ENCODE measurements around the gene CSN1S1.
A peak's percentile ranks its signal among the peaks of the same experiment; 100 is the strongest.
"Not testable (repeated sequence)": the region's sequence is repeated elsewhere in the genome, so short reads cannot be mapped to it uniquely, and the experiment has no call there.

CSN1S1 gene

GRCh38 chr4:69930768-69931167 is at the start of gene CSN1S1:
Gene CSN1S1 (plus strand): TSS chr4:69931068. CDS start chr4:69932556, 1,488 bp downstream.
- no peak for DNase-seq (ENCODE audit: low spot score)

GRCh38 chr4:69881173-69881773 is 49.6 kb upstream of the CSN1S1 start:
- peak; percentile 55 for DNase-seq (ENCODE audit: low spot score)

GRCh38 chr4:69882150-69882549 is 48.7 kb upstream of the CSN1S1 start:
- no peak for DNase-seq (ENCODE audit: low spot score)

- no peak for DNase-seq (ENCODE audit: low spot score)
These were observed 42.5 kb upstream of the CSN1S1 start for GRCh38 chr4:69888336-69888735.

GRCh38 chr4:69894186-69894585 is 36.7 kb upstream of the CSN1S1 start:
- DNase-seq (ENCODE audit: low spot score), result no peak

GRCh38 chr4:69894721-69895120 is 36.1 kb upstream of the CSN1S1 start:
- no peak for DNase-seq (ENCODE audit: low spot score)

- peak; percentile 9 for DNase-seq (ENCODE audit: low spot score)
These were observed 34.2 kb upstream of the CSN1S1 start for GRCh38 chr4:69896530-69897116.

- no peak for DNase-seq (ENCODE audit: low spot score)
These were observed 23.7 kb upstream of the CSN1S1 start for GRCh38 chr4:69907151-69907550.

GRCh38 chr4:69909195-69909594 is 21.7 kb upstream of the CSN1S1 start:
- no peak for DNase-seq (ENCODE audit: low spot score)

GRCh38 chr4:69910016-69910782 is 20.7 kb upstream of the CSN1S1 start:
- no peak for DNase-seq (ENCODE audit: low spot score)

- no peak for DNase-seq (ENCODE audit: low spot score)
These were observed 10.0 kb upstream of the CSN1S1 start for GRCh38 chr4:69920874-69921273.

- not testable (repeated sequence) for DNase-seq (ENCODE audit: low spot score)
These were observed 7.0 kb upstream of the CSN1S1 start for GRCh38 chr4:69923782-69924410.

- no peak for DNase-seq (ENCODE audit: low spot score)
These were observed 3.3 kb downstream of the CSN1S1 start for GRCh38 chr4:69934150-69934549.

GRCh38 chr4:69936566-69936965 is 5.7 kb downstream of the CSN1S1 start:
- no peak for DNase-seq (ENCODE audit: low spot score)

- DNase-seq (ENCODE audit: low spot score), result no peak
These were observed 20.7 kb downstream of the CSN1S1 start for GRCh38 chr4:69951602-69952001.

GRCh38 chr4:69957209-69957608 is 26.3 kb downstream of the CSN1S1 start:
- no peak for DNase-seq (ENCODE audit: low spot score)

- DNase-seq (ENCODE audit: low spot score), result no peak
These were observed 34.8 kb downstream of the CSN1S1 start, which contains the start of gene CSN2 for GRCh38 chr4:69965628-69966027. Gene CSN2 (minus strand): TSS chr4:69965728. CDS start chr4:69960995, 4,733 bp downstream.

GRCh38 chr4:69970071-69970470 is 39.2 kb downstream of the CSN1S1 start:
- DNase-seq (ENCODE audit: low spot score), result no peak

GRCh38 chr4:69974631-69975030 is 43.8 kb downstream of the CSN1S1 start:
- no peak for DNase-seq (ENCODE audit: low spot score)

GRCh38 chr4:69977582-69977981 is 46.7 kb downstream of the CSN1S1 start:
- DNase-seq (ENCODE audit: low spot score), result no peak

GRCh38 chr4:69984030-69984443 is 53.2 kb downstream of the CSN1S1 start:
- DNase-seq (ENCODE audit: low spot score), result peak; percentile 19

- no peak for DNase-seq (ENCODE audit: low spot score)
These were observed 55.8 kb downstream of the CSN1S1 start for GRCh38 chr4:69986663-69987062.

GRCh38 chr4:69991016-69991415 is 60.1 kb downstream of the CSN1S1 start:
- no peak for DNase-seq (ENCODE audit: low spot score)
